ENCODE measurements around the gene ADAMTS2. TPM values are rescaled to one million over a fixed set of nuclear protein-coding genes. Genes with fewer than 3 reads are reported as not detected.

Gene ADAMTS2
- total and polyA plus RNA-seq, 2 experiments from 2014 or later, result 62.0 to 132 TPM

GRCh38 chr5:179115307-179115706, 230.0 kb downstream of the ADAMTS2 start:
- no peak overlapping the region for H3K9ac ChIP-seq
- H3K36me3 ChIP-seq (ENCODE audit: low read depth), result peaks cover 15% of the 10 kb centered on the region; the same call in 1 of the 2 replicates
- H4K20me1 ChIP-seq (ENCODE audit: insufficient read depth), result no peaks in the 10 kb centered on the region
- DNase-seq, result no peak
- no peaks in the 10 kb centered on the region for H3K9me3 ChIP-seq (ENCODE audit: low read depth)
- no peaks in the 10 kb centered on the region for H3K9me2 ChIP-seq (ENCODE audit: insufficient read depth)
- TF ChIP-seq EZH2phosphoT487 (IDR thresholded peaks at IDR 0.05; ENCODE audit: insufficient read depth, low read depth) (no peak), EZH2 (IDR thresholded peaks at IDR 0.05; ENCODE audit: insufficient read depth, poor library complexity, severe bottlenecking) (no peak)
- H3K4me2 ChIP-seq (ENCODE audit: unreplicated experiment), result no peak overlapping the region
- no peaks in the 10 kb centered on the region for H3F3A ChIP-seq (ENCODE audit: insufficient read depth)
- H3K4me1 ChIP-seq (ENCODE audit: insufficient read depth), result no peaks in the 10 kb centered on the region
- no peak overlapping the region for H3K4me3 ChIP-seq
- no peaks in the 10 kb centered on the region for H3K79me2 ChIP-seq (ENCODE audit: insufficient read depth)
- no peak overlapping the region for H3K27ac ChIP-seq
- H2AFZ ChIP-seq, result no peak overlapping the region
- 88 to 91% methylated on average over 5 of the region's 5 CpGs for WGBS, 2 experiments (ENCODE audit: low coverage in 1 of 2, low lambda C conversion rate in 2 of 2, missing lambda C conversion rate in 2 of 2)
- in situ Hi-C loops (cut with MboI), result no loop called here
- no peaks in the 10 kb centered on the region for H3K27me3 ChIP-seq (replicated peaks; ENCODE audit: insufficient read depth)

- DNase-seq, result no peak
- Histone ChIP-seq H3K27me3 (replicated peaks; ENCODE audit: insufficient read depth) (no peaks in the 10 kb centered on the region), H2AFZ (no peak overlapping the region), H4K20me1 (ENCODE audit: insufficient read depth) (no peaks in the 10 kb centered on the region), H3K4me2 (ENCODE audit: unreplicated experiment) (no peak overlapping the region), H3K9me3 (ENCODE audit: low read depth) (no peaks in the 10 kb centered on the region), H3K9ac (no peak overlapping the region), H3K36me3 (ENCODE audit: low read depth) (peaks cover 15% of the 10 kb centered on the region; the same call in 1 of the 2 replicates), H3K9me2 (ENCODE audit: insufficient read depth) (no peaks in the 10 kb centered on the region), H3K4me1 (ENCODE audit: insufficient read depth) (no peaks in the 10 kb centered on the region), H3K4me3 (no peak overlapping the region), H3K79me2 (ENCODE audit: insufficient read depth) (no peaks in the 10 kb centered on the region), H3K27ac (no peak overlapping the region), H3F3A (ENCODE audit: insufficient read depth) (no peaks in the 10 kb centered on the region)
- TF ChIP-seq EZH2phosphoT487 (IDR thresholded peaks at IDR 0.05; ENCODE audit: insufficient read depth, low read depth) (no peak), EZH2 (IDR thresholded peaks at IDR 0.05; ENCODE audit: insufficient read depth, poor library complexity, severe bottlenecking) (no peak)
- in situ Hi-C loops (cut with MboI), result no loop called here
- 98 to 99% methylated on average over 7 of the region's 7 CpGs for WGBS, 2 experiments (ENCODE audit: low coverage in 1 of 2, low lambda C conversion rate in 2 of 2, missing lambda C conversion rate in 2 of 2)
Measured at GRCh38 chr5:179114756-179115155, 230.5 kb downstream of the ADAMTS2 start.

- H3K4me2 ChIP-seq (ENCODE audit: unreplicated experiment), result no peak overlapping the region
- no peak for DNase-seq
- H3K79me2 ChIP-seq (ENCODE audit: insufficient read depth), result no peaks in the 10 kb centered on the region
- no peak overlapping the region for H3K27ac ChIP-seq
- no peaks in the 10 kb centered on the region for H3K9me3 ChIP-seq (ENCODE audit: low read depth)
- no peaks in the 10 kb centered on the region for H3K9me2 ChIP-seq (ENCODE audit: insufficient read depth)
- H2AFZ ChIP-seq, result no peak overlapping the region
- peaks cover 15% of the 10 kb centered on the region; the same call in 1 of the 2 replicates for H3K36me3 ChIP-seq (ENCODE audit: low read depth)
- no peak overlapping the region for H3K4me3 ChIP-seq
- H4K20me1 ChIP-seq (ENCODE audit: insufficient read depth), result no peaks in the 10 kb centered on the region
- in situ Hi-C loops (cut with MboI), result no loop called here
- no peak overlapping the region for H3K9ac ChIP-seq
- H3K4me1 ChIP-seq (ENCODE audit: insufficient read depth), result no peaks in the 10 kb centered on the region
- WGBS, 2 experiments (ENCODE audit: low coverage in 1 of 2, low lambda C conversion rate in 2 of 2, missing lambda C conversion rate in 2 of 2), result 91 to 96% methylated on average over 12 of the region's 12 CpGs
- no peaks in the 10 kb centered on the region for H3F3A ChIP-seq (ENCODE audit: insufficient read depth)
- TF ChIP-seq EZH2 (IDR thresholded peaks at IDR 0.05; ENCODE audit: insufficient read depth, poor library complexity, severe bottlenecking) (no peak), EZH2phosphoT487 (IDR thresholded peaks at IDR 0.05; ENCODE audit: insufficient read depth, low read depth) (no peak)
- no peaks in the 10 kb centered on the region for H3K27me3 ChIP-seq (replicated peaks; ENCODE audit: insufficient read depth)
Measured at GRCh38 chr5:179113945-179114641, 231.2 kb downstream of the ADAMTS2 start.

- no peaks in the 10 kb centered on the region for H3K79me2 ChIP-seq (ENCODE audit: insufficient read depth)
- no peaks in the 10 kb centered on the region for H3K4me1 ChIP-seq (ENCODE audit: insufficient read depth)
- H2AFZ ChIP-seq, result no peak overlapping the region
- WGBS, 2 experiments (ENCODE audit: low coverage in 1 of 2, low lambda C conversion rate in 2 of 2, missing lambda C conversion rate in 2 of 2), result 92 to 95% methylated on average over 13 of the region's 13 CpGs
- no peak for DNase-seq
- no peak overlapping the region for H3K27ac ChIP-seq
- H3K9me3 ChIP-seq (ENCODE audit: low read depth), result no peaks in the 10 kb centered on the region
- H3K4me2 ChIP-seq (ENCODE audit: unreplicated experiment), result no peak overlapping the region
- H3K4me3 ChIP-seq, result no peak overlapping the region
- TF ChIP-seq EZH2phosphoT487 (IDR thresholded peaks at IDR 0.05; ENCODE audit: insufficient read depth, low read depth), result no peak
- TF ChIP-seq EZH2 (IDR thresholded peaks at IDR 0.05; ENCODE audit: insufficient read depth, poor library complexity, severe bottlenecking), result no peak
- H3K9me2 ChIP-seq (ENCODE audit: insufficient read depth), result no peaks in the 10 kb centered on the region
- in situ Hi-C loops (cut with MboI), result no loop called here
- H3K27me3 ChIP-seq (replicated peaks; ENCODE audit: insufficient read depth), result no peaks in the 10 kb centered on the region
- peaks cover 15% of the 10 kb centered on the region; the same call in 1 of the 2 replicates for H3K36me3 ChIP-seq (ENCODE audit: low read depth)
- H3F3A ChIP-seq (ENCODE audit: insufficient read depth), result no peaks in the 10 kb centered on the region
- H3K9ac ChIP-seq, result no peak overlapping the region
- H4K20me1 ChIP-seq (ENCODE audit: insufficient read depth), result no peaks in the 10 kb centered on the region
Measured at GRCh38 chr5:179113143-179113530, 232.1 kb downstream of the ADAMTS2 start.
